ENCODE measurements around the gene OR2T11.

- TF ChIP-seq, protein P1, sequence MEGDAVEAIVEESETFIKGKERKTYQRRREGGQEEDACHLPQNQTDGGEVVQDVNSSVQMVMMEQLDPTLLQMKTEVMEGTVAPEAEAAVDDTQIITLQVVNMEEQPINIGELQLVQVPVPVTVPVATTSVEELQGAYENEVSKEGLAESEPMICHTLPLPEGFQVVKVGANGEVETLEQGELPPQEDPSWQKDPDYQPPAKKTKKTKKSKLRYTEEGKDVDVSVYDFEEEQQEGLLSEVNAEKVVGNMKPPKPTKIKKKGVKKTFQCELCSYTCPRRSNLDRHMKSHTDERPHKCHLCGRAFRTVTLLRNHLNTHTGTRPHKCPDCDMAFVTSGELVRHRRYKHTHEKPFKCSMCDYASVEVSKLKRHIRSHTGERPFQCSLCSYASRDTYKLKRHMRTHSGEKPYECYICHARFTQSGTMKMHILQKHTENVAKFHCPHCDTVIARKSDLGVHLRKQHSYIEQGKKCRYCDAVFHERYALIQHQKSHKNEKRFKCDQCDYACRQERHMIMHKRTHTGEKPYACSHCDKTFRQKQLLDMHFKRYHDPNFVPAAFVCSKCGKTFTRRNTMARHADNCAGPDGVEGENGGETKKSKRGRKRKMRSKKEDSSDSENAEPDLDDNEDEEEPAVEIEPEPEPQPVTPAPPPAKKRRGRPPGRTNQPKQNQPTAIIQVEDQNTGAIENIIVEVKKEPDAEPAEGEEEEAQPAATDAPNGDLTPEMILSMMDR (IDR thresholded peaks at IDR 0.05) = no peak
- no peak for TF ChIP-seq POLR2A (IDR thresholded peaks at IDR 0.05)
Observed at GRCh38 chr1:248625971-248626370, 8.9 kb downstream of the OR2T11 start.

Data from body of pancreas (tissue), 4 donors.